ENCODE data around the gene MPZ.

Gene MPZ

DNA sequence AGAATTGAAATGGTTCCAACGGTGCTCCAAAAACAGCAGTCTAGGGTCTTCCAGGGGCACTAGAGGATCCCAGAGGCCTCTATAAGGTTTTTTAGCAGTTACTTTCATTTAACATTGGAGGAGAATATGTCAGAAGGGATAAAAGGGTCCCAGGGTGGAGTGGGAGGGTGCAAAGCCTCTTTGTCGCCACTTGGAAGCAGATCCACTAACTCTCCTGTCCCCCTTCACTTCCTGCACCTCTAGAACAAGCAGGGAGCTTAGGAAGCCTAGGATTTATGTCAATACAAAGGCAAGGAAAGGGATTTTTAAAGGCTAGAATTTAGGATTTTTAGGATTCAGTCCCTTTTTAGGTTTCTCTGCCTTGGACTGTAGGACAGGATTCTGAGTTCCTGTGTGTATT, 42.9 kb downstream of the MPZ start:
- DNase-seq (ENCODE audit: low spot score) = no peak
- in situ Hi-C loops (cut with MboI; ENCODE audit: low sequenced_read_pairs, unreplicated experiment) = no loop called here
- TF ChIP-seq, protein P1, sequence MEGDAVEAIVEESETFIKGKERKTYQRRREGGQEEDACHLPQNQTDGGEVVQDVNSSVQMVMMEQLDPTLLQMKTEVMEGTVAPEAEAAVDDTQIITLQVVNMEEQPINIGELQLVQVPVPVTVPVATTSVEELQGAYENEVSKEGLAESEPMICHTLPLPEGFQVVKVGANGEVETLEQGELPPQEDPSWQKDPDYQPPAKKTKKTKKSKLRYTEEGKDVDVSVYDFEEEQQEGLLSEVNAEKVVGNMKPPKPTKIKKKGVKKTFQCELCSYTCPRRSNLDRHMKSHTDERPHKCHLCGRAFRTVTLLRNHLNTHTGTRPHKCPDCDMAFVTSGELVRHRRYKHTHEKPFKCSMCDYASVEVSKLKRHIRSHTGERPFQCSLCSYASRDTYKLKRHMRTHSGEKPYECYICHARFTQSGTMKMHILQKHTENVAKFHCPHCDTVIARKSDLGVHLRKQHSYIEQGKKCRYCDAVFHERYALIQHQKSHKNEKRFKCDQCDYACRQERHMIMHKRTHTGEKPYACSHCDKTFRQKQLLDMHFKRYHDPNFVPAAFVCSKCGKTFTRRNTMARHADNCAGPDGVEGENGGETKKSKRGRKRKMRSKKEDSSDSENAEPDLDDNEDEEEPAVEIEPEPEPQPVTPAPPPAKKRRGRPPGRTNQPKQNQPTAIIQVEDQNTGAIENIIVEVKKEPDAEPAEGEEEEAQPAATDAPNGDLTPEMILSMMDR (IDR thresholded peaks at IDR 0.05; ENCODE audit: borderline replicate concordance, control extremely low read depth, extremely low read depth, insufficient read depth, missing control alignments) = no peak

DNA sequence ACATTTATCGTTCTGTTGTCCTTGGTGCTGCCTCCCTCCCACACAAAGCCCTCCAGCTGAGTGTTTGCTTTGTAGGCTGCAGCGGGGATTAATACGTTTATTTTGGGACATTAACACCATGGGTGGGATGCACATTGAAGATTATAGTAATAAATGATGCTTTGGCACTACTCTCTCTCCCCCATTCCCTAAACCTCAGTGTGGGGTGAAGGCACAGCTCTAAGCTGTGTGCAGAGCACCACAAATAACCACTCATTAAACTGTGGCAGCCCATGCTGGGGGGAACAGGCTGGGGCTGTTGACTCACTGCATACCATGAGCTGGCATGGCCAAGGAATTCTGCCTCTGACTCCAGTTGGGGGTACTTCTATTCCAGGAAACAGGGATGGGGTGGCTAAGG, 43.6 kb downstream of the MPZ start:
- in situ Hi-C loops (cut with MboI; ENCODE audit: low sequenced_read_pairs, unreplicated experiment) = no loop called here
- no peak for DNase-seq (ENCODE audit: low spot score)
- TF ChIP-seq, protein P1 (IDR thresholded peaks at IDR 0.05; ENCODE audit: borderline replicate concordance, control extremely low read depth, extremely low read depth, insufficient read depth, missing control alignments) = no peak

DNA sequence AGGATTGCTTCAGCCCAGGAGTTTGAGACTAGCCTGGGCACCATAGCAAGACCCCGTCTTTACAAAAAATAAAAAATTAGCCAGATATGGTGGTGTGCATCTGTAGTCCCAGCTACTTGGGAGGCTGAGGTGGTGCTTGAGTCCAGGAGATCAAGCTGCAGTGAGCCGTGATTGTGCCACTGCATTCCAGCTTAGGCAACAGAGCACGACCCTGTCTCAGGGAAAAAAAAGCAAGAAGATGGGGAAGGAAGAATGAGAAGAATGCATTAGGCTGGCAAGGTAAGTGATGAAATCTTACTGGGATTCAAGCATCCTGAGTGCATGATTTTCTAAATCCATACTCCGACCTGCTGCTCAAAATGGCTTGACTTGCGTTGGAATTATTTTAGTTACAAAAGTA, 44.5 kb downstream of the MPZ start:
- in situ Hi-C loops (cut with MboI; ENCODE audit: low sequenced_read_pairs, unreplicated experiment) = no loop called here
- TF ChIP-seq, protein P1 (IDR thresholded peaks at IDR 0.05; ENCODE audit: borderline replicate concordance, control extremely low read depth, extremely low read depth, insufficient read depth, missing control alignments) = no peak
- no peak for DNase-seq (ENCODE audit: low spot score)

DNA sequence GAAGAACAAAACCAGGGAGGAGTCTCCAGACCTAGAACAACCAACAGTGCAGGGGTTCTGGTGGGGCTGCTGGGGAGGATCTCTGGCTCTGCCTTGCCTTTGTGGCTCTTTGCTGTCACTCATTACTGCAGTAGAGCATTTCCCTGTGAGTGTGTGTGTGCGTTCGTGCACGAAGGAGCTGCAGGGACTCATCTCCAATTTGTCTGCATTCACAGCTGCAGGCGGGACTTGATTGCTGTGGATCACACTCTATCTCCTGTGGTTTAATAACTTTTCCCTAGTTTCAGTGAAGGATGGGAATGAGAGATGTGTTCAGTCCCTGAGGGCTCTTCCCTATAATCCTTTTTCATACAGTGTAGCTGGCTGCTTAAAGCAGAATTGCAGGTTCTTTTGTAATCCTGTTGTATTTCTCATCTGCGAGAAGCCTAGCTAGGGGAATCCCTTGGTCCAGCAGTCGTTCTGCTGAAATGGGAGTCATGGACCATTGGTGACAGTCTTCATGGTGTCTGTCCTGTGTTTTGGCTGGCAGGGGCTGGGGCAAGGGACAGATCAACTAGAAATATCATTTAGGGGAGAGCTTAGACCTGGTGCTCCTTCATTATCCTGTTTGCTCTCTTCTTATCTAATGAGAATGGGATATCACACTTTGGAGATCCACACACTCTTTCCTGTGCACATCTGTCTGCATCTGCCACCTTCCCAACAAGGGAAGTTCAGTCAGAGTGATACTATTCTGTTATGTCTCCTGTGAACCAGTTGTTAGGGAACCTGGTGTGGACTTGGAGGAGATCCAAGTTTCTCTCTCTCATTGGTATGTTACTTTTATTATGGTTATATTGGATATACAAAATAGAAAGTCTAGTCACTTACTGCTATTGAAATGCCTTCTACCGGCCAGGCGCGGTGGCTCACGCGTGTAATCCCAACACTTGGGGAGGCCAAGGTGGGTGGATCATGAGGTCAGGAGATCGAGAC, 48.2 kb downstream of the MPZ start:
- TF ChIP-seq, protein P1 (IDR thresholded peaks at IDR 0.05; ENCODE audit: borderline replicate concordance, control extremely low read depth, extremely low read depth, insufficient read depth, missing control alignments) = no peak

DNA sequence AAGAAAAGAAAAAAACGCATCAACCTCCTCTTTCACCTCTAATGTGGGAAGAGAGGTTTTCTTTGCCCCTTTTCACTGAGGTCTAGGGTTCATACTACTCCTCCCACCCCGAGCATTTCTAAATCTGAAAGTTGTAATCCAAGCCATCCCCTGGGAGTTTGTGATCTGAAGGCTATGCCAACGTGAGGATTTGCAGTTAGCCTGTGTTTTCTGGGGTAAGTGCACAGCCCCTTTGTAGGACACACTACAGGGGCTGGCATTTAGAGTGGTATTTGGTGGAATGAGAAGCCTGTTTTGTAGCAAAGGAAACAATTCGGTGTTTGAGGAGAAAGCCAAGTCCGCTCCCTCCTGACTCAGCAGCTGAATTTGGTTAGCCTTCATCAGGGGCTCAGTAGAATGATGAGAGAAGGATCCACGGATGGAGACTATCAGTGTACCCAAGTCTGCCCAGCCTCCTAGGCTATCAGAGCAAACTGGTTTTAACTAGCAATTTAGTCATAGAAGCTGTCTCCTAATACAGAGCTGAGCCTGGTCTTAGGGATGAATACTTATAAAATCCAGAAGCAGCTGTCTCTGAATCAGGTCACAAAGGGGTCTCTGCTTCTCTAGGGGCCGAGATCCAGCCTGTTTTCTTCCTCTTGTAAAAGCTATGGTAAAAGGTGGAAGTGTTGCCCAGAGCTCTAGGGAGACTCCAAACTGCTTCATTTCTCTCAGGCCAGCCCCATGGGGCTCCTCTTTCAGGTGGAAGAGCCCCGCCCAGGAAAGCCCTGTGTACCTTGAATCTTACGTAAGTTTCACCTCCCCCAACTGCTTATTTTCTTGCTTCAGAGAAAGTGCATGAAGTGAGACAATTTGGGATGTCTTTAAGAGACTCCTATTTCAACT, 49.1 kb downstream of the MPZ start:
- TF ChIP-seq, protein P1 (IDR thresholded peaks at IDR 0.05; ENCODE audit: borderline replicate concordance, control extremely low read depth, extremely low read depth, insufficient read depth, missing control alignments) = no peak
- in situ Hi-C loops (cut with MboI; ENCODE audit: low sequenced_read_pairs, unreplicated experiment) = no loop called here
- DNase-seq (ENCODE audit: low spot score) = no peak

More for the DNA sequence above, 48.2 kb downstream of the MPZ start:
- in situ Hi-C loops (cut with MboI; ENCODE audit: low sequenced_read_pairs, unreplicated experiment) = no loop called here
- DNase-seq (ENCODE audit: low spot score) = no peak

DNA sequence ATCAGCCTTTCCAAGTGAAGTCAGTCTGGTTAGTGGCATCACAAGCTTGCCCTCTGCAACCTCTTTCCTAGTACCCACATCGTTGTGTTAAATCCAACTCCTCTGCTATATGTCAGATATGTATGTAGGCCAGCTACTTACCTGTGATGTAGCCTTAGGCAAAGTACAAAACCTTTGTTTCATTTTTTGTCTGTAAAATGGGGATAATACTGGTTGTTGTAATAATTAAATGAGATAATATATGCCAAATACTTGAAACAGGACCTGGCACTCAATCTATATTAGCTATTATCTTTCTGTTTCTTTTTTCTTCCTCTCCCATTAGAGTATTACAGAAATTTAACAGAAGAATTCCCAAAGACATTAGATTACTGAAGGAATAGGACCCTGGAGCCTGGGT, 50.0 kb downstream of the MPZ start:
- in situ Hi-C loops (cut with MboI; ENCODE audit: low sequenced_read_pairs, unreplicated experiment) = no loop called here
- no peak for DNase-seq (ENCODE audit: low spot score)
- TF ChIP-seq, protein P1 (IDR thresholded peaks at IDR 0.05; ENCODE audit: borderline replicate concordance, control extremely low read depth, extremely low read depth, insufficient read depth, missing control alignments) = no peak
